Activated T-helper 1 cell treated with anti-CD3 and anti-CD28 coated beads, Interleukin-2, amount 50 U/mL, for 16 hours (primary cell): ENCODE data around the gene LRRC8C.
"Not testable (repeated sequence)": the region's sequence is repeated elsewhere in the genome, so short reads cannot be mapped to it uniquely, and the experiment has no call there.

Source experiments
- DNase-seq, 2 donors: peaks; one replicate each; pipeline ENCODE4 v3.0.0-alpha.2; 2020; ENCODE audit warnings: low read depth in 1 of 2, low spot score in 1 of 2

The LRRC8C gene

DNA sequence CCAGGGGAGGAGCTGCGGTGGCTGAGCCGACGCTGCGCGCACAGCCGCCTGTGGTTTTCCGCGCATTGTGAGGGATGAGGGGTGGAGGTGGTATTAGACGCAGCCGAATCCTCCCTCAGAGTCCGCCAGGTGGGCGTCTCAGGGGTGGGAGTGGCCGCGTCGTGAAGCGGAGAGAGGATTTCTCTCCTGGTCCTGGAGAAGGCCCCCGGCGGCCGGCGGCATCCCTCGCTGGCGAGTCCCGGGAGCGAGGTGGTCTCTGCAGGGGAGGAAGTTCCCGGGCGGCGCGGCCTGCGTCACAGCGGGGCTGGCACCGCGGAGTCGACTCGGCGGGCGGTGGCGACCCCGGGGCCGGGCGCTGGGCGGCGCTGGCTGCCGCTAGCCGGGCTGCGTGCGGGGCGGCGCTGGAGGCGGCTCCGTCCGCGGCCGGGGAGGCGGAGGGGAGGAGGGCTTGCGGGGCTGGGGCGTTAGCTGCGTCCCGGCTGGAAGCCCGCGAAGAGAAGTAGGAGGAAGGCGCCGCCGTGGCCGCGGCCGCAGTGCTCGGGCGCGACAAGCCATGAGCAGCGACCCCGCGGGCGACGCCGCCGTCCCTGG, at the start of gene LRRC8C:
Gene LRRC8C, plus strand, starts transcription at position 464 of the 591 bp plus-strand sequence. CDS start 53,354 bp downstream, outside the sequence.
- DNase-seq = peak; percentile 71 to 82

- DNase-seq = no peak
These were observed 48.7 kb upstream of the LRRC8C start for GRCh38 chr1:89584211-89584610.

GRCh38 chr1:89584781-89585180, 48.1 kb upstream of the LRRC8C start:
- DNase-seq = no peak

DNA sequence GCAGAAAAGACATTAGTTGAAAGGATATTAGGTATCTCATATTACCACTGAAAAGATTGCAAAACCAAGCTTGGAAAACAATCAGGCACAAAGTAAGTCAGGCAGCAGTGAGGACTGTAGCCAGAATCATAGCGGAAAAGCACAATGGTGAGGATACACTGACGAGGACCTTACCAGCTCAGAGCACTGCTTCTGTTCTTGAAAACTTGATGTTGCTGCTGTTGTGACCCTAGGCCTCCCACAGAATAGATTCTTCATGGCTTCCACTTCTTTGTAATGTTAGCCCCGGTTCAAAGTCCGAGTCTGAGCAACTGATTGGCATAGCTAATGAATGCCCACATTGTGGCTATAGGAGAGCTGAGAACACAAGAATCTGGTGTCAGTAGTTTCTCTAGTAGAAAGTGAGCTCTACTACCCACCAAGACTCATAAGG, 45.2 kb upstream of the LRRC8C start:
- no peak for DNase-seq

DNA sequence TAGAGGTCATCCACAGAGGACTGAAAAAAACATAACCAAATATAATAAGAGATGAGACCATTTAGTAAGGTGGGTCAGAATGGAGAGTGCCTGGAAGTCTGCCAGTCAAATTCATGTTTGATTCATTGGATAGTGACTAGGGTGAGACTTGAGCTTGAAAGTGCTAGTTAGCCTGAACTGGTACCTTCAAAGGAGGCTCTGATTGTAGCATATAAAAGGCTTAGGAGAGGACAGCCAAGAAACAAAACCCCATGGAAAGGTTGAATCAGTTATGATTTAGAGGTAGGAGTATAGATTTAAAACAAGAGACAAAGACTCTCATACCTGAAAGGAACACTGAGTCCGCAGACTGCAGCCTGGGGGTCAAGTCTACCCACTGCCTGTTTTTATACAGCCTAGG, 44.4 kb upstream of the LRRC8C start:
- no peak for DNase-seq

DNA sequence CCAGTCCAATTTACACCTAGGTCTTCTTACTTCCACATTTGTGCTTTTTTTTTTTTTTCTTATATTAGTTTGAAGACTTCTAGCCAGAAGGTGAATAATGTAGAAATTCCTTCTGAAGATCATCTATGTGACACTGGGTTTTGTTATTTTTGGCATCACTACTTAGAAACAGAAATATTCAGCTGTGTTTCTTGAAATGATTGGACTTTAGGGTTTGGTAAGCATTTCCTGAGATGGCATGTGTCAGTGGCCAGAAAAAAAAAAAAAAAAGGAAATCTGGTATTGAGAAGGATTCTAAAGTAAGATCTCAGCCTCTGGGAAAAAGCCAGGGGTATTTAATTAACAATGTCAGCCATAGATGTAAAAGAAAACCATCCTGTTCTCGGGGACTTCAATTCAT, 43.4 kb upstream of the LRRC8C start:
- DNase-seq = no peak

GRCh38 chr1:89590341-89591080, 42.4 kb upstream of the LRRC8C start:
- DNase-seq = no peak

GRCh38 chr1:89592861-89593302, 40.0 kb upstream of the LRRC8C start:
- DNase-seq = not testable (repeated sequence)

GRCh38 chr1:89594096-89594740, 38.7 kb upstream of the LRRC8C start:
- DNase-seq = no peak

- DNase-seq = no peak
These were observed 36.2 kb upstream of the LRRC8C start for GRCh38 chr1:89596698-89597097.

- no peak for DNase-seq
These were observed 34.2 kb upstream of the LRRC8C start for GRCh38 chr1:89598450-89599331.

DNA sequence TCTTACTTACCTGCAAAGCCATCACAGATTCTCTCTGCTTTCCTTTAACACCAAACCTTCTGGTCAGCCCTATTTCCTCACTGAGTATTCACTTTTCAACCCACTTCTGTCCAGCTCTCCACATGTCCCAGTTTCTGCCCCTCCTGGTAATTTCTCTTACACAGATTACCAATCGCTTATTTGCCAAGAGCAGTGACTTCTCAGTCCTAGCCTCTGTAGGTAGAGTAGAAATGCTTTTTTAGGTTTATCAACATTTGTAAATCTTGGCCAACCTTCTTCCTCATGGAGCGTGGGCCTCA, 33.6 kb upstream of the LRRC8C start:
- DNase-seq = no peak

DNA sequence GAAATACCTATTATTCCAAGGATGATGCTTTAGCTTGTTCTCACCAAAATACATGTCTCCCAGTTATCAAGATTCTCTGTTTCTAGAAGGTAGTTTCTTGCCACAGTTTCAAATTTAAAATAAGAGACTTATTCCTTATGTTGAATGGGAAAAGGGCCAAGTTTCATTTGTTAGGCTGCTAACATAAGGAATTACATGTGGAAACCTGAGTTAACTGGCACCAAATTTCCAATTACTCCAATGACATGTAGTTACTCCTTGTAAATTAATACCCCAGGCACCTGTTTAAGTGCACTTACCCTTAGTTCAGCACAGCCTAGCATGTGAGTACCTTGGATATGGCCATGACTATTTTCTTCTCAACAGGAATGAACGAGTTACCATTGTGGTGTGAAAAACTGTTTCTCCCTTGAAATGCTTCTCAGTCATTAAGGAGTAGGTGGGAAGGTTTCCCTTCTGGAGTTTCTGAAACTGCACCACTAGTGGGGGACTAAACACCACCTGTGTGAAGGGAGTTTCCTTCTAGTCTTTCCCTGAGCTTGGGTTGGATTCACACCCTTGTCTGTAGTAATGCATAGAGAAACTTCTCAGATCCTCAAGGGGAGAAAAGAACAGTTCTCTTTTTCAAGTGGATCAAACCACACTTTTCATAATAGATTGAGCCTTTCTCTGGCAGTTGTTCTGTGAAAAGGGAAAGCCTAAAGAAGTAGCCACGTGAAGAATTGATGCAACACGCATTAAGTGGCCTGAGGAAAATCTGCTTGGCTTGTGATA, 32.3 kb upstream of the LRRC8C start:
- DNase-seq = no peak

GRCh38 chr1:89602871-89603404, 30.0 kb upstream of the LRRC8C start:
- no peak for DNase-seq

DNA sequence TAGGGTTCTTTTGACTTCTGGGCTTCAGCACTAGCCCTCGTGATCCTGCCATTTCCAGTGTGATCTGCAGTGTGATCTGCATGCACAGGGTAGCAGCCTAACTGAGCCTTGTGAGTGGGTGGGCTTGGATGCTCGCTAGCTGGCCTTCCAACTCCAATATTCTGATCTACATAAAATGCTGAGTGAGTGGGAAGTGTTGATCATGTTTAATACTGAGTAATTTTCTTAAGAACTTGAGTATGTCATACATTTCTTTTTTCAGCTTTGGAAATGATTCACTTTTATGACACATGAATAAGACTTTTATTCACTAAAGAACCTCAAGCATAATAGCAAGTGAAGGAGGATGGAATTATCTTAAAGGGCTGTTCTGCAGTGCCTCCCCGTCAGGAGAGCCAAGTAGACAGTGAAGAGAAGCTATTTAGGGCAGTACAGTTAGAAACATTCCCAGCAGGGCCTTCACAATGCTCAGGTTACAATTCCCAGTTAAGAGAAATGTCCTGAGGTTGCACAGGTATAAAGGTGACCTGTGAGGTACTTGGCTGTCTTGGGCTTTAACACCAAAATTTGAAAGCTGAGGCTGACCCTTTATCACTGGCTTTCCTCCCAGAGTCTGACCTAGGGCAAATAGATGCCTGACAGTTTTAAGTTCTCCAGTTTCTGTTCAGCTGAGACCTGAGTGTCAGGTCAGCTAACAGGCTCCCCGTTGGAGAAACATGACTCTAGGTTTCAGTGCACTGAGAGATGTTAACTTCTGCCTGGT, 29.1 kb upstream of the LRRC8C start:
- DNase-seq = peak in 1 of 2 donors; percentile 35

- DNase-seq = no peak
These were observed 28.5 kb upstream of the LRRC8C start for GRCh38 chr1:89604414-89604735.

- no peak for DNase-seq
These were observed 27.2 kb upstream of the LRRC8C start for GRCh38 chr1:89605692-89606091.

DNA sequence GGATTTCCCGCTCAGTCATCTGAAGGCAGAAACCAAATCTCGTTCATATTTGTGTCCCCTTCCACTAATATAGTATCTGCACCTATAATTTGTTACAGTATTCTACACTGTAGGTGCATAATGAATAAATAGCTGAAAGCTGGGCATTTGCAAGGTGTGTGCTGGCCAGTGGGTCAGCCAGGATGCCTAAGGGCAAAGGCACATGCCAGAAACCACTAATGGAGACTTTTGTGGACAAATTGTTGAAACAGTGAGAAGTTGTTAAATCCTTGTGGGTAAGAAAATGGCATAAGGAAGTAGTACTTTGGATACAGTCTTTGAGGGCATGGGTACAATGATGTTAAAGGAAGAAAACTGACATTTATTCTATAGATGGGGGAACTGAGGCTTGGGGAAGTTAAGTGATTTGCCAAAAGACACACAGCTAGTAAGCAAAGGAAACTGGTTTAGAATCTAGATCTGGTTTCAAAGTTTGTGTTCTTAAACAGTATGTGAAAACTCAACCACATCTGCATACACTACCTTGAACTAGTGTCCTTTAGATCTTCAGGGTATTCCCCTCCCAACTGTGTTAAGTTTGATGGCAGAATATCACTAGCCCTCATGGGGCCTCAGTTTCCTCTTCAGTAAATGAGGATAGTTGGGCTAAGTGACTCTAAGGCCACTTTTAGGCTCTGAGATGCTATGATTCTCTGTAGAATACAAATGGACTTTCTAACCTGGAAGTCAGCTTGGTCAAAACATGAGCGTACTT, 26.5 kb upstream of the LRRC8C start:
- no peak for DNase-seq

DNA sequence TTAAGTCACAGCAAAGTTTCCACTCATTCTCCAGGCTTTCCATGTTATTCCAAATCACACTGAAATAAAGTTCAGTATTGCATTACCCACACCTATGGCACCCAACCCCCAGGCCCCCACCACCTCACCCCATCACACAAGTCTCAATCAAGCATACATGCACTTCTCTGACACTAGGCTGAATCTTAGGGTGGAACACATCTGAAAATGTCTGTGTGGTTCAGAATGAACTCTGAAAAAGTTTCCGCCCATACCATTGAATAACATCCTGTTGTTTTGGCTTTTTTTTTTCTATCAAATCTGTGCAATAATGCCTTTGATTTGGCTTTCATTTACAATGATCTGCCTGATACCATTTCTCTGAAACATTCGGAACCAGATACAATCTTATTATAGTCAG, 25.8 kb upstream of the LRRC8C start:
- DNase-seq = no peak
